Body of pancreas (tissue), 4 donors: ENCODE results near the gene LMOD1.

Experiments
- CTCF ChIP-seq, 7 experiments: fragments of 450-650 bp in 4 of 7; fragments of 200-600 bp in 3 of 7; sonication (generic) in 3 of 7; IDR thresholded peaks; one replicate each; pipeline ENCODE4 v1.5.1; 2016 to 2019; ENCODE audit warnings: antibody characterized with exemption in 7 of 7
- POLR2A ChIP-seq, 3 donors: fragments of 450-650 bp; IDR thresholded peaks; one replicate each; pipeline ENCODE4 v1.6.1; 2016; ENCODE audit warnings: antibody characterized with exemption in 3 of 3, mild to moderate bottlenecking in 2 of 3

GRCh38 chr1:201902198-201902597 lies 44.1 kb downstream of the LMOD1 start:
- no peak for TF ChIP-seq CTCF (IDR thresholded peaks at IDR 0.05)
- no peak for TF ChIP-seq POLR2A (IDR thresholded peaks at IDR 0.05)
